ENCODE measurements around the gene SYT1.

SYT1 gene

GRCh38 chr12:79085106-79085682 is 220.6 kb downstream of the SYT1 start:
- H3K9me3 ChIP-seq (ENCODE audit: control insufficient read depth, low read length) = no peaks in the 10 kb centered on the region
- H3K27ac ChIP-seq = no peak overlapping the region
- H3K27me3 ChIP-seq (ENCODE audit: control insufficient read depth, insufficient read depth, low read length) = no peaks in the 10 kb centered on the region
- H3K4me2 ChIP-seq (ENCODE audit: low read length) = no peak overlapping the region
- H3K9ac ChIP-seq = no peak overlapping the region
- H2AFZ ChIP-seq = no peak overlapping the region
- no peak overlapping the region for H3K4me3 ChIP-seq (ENCODE audit: low read depth, low read length)
- no peak for TF ChIP-seq CTCF (IDR thresholded peaks at IDR 0.05)
- no peaks in the 10 kb centered on the region for H3K79me2 ChIP-seq
- no peaks in the 10 kb centered on the region for H3K36me3 ChIP-seq (ENCODE audit: control insufficient read depth, insufficient read depth, low read length)
- H3K4me1 ChIP-seq = no peaks in the 10 kb centered on the region

GRCh38 chr12:79086541-79087296 is 222.1 kb downstream of the SYT1 start:
- no peak overlapping the region for H3K9ac ChIP-seq
- no peaks in the 10 kb centered on the region for H3K4me1 ChIP-seq
- H3K4me3 ChIP-seq (ENCODE audit: low read depth, low read length) = no peak overlapping the region
- TF ChIP-seq CTCF (IDR thresholded peaks at IDR 0.05) = no peak
- H3K79me2 ChIP-seq = no peaks in the 10 kb centered on the region
- H2AFZ ChIP-seq = no peak overlapping the region
- H3K27ac ChIP-seq = no peak overlapping the region
- no peaks in the 10 kb centered on the region for H3K27me3 ChIP-seq (ENCODE audit: control insufficient read depth, insufficient read depth, low read length)
- H3K9me3 ChIP-seq (ENCODE audit: control insufficient read depth, low read length) = no peaks in the 10 kb centered on the region
- H3K4me2 ChIP-seq (ENCODE audit: low read length) = no peak overlapping the region
- H3K36me3 ChIP-seq (ENCODE audit: control insufficient read depth, insufficient read depth, low read length) = no peaks in the 10 kb centered on the region

- no peak overlapping the region for H2AFZ ChIP-seq
- no peaks in the 10 kb centered on the region for H3K4me1 ChIP-seq
- no peaks in the 10 kb centered on the region for H3K27me3 ChIP-seq (ENCODE audit: control insufficient read depth, insufficient read depth, low read length)
- H3K36me3 ChIP-seq (ENCODE audit: control insufficient read depth, insufficient read depth, low read length) = no peaks in the 10 kb centered on the region
- no peak for TF ChIP-seq CTCF (IDR thresholded peaks at IDR 0.05)
- no peaks in the 10 kb centered on the region for H3K79me2 ChIP-seq
- H3K9me3 ChIP-seq (ENCODE audit: control insufficient read depth, low read length) = no peaks in the 10 kb centered on the region
- no peak overlapping the region for H3K9ac ChIP-seq
- no peak overlapping the region for H3K4me2 ChIP-seq (ENCODE audit: low read length)
- no peak overlapping the region for H3K27ac ChIP-seq
- no peak overlapping the region for H3K4me3 ChIP-seq (ENCODE audit: low read depth, low read length)
These were observed 234.0 kb downstream of the SYT1 start for GRCh38 chr12:79098530-79098929.

GRCh38 chr12:79108962-79109361 is 244.4 kb downstream of the SYT1 start:
- no peaks in the 10 kb centered on the region for H3K9me3 ChIP-seq (ENCODE audit: control insufficient read depth, low read length)
- no peak overlapping the region for H3K4me3 ChIP-seq (ENCODE audit: low read depth, low read length)
- H3K27me3 ChIP-seq (ENCODE audit: control insufficient read depth, insufficient read depth, low read length) = no peaks in the 10 kb centered on the region
- no peaks in the 10 kb centered on the region for H3K79me2 ChIP-seq
- no peaks in the 10 kb centered on the region for H3K36me3 ChIP-seq (ENCODE audit: control insufficient read depth, insufficient read depth, low read length)
- no peak overlapping the region for H3K9ac ChIP-seq
- TF ChIP-seq CTCF (IDR thresholded peaks at IDR 0.05) = no peak
- no peak overlapping the region for H3K27ac ChIP-seq
- H2AFZ ChIP-seq = no peak overlapping the region
- no peak overlapping the region for H3K4me2 ChIP-seq (ENCODE audit: low read length)
- no peaks in the 10 kb centered on the region for H3K4me1 ChIP-seq

GRCh38 chr12:79114896-79115295 is 250.3 kb downstream of the SYT1 start:
- H3K9me3 ChIP-seq (ENCODE audit: control insufficient read depth, low read length) = no peaks in the 10 kb centered on the region
- no peak overlapping the region for H3K4me3 ChIP-seq (ENCODE audit: low read depth, low read length)
- no peak overlapping the region for H3K27ac ChIP-seq
- H3K36me3 ChIP-seq (ENCODE audit: control insufficient read depth, insufficient read depth, low read length) = no peaks in the 10 kb centered on the region
- H3K27me3 ChIP-seq (ENCODE audit: control insufficient read depth, insufficient read depth, low read length) = no peaks in the 10 kb centered on the region
- H3K79me2 ChIP-seq = no peaks in the 10 kb centered on the region
- H3K9ac ChIP-seq = no peak overlapping the region
- no peak overlapping the region for H2AFZ ChIP-seq
- H3K4me1 ChIP-seq = no peaks in the 10 kb centered on the region
- TF ChIP-seq CTCF (IDR thresholded peaks at IDR 0.05) = no peak
- H3K4me2 ChIP-seq (ENCODE audit: low read length) = no peak overlapping the region

All from parathyroid adenoma (tissue), 2 donors.